ENCODE data around the gene ALOX15B. TPM values are rescaled to one million over a fixed set of nuclear protein-coding genes. Genes with fewer than 3 reads are reported as not detected.

Gene ALOX15B
- polyA plus RNA-seq, 3 donors, result 1.7 to 2.8 (median 2.0) TPM

DNA sequence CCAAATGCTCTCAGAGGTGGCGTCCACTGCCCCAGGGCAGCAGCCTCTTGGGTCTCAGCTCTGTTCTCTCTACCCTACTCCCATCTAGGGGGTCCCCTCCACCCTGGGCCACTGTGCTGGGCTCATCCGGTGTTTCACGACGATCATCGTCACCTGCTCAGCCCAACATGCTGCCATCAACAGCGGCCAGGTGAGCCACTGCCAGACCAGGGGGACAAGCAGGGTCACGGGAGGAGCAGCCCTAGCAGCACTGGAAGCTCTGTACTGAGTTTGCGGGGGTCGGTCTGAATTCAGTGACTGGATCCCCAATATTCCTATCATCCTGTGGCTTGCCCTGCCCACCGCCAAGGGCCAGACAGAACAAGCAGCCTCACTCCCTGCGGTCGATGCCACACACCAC is 32.6 kb downstream of the ALOX15B start:
- Histone ChIP-seq H3K9ac (ENCODE audit: insufficient read depth, low read length, poor library complexity, severe bottlenecking) (no peak overlapping the region), H3K27ac (ENCODE audit: low read depth in 1 of 2, low read length in 2 of 2) (no peak overlapping the region), H3K36me3 (replicated peaks in 1 of 2; ENCODE audit: control insufficient read depth in 1 of 2, insufficient read depth in 2 of 2, low read length in 2 of 2) (no peaks in the 10 kb centered on the region), H3K4me3 (replicated peaks in 1 of 3; ENCODE audit: low read depth in 2 of 3, low read length in 3 of 3) (no peak overlapping the region), H4K20me1 (ENCODE audit: insufficient read depth, low read length) (no peaks in the 10 kb centered on the region), H3K79me2 (ENCODE audit: insufficient read depth, low read length) (no peaks in the 10 kb centered on the region), H3K4me1 (ENCODE audit: control insufficient read depth in 1 of 2, insufficient read depth in 2 of 2, low read length in 2 of 2) (peaks cover 72% of the 10 kb centered on the region in 2 donors), H3K27me3 (ENCODE audit: control insufficient read depth in 2 of 2, insufficient read depth in 2 of 2, low read length in 2 of 2) (peaks cover 5 to 45% of the 10 kb centered on the region in 2 donors), H3K9me3 (replicated peaks in 1 of 2; ENCODE audit: control insufficient read depth in 1 of 2, insufficient read depth in 1 of 2, low read length in 2 of 2) (peaks cover 0 to 6% of the 10 kb centered on the region in 2 donors), H2AFZ (ENCODE audit: insufficient read depth, low read depth, low read length, poor library complexity, severe bottlenecking) (no peak overlapping the region), H3K4me2 (replicated peaks; ENCODE audit: extremely low read depth, low read length, poor library complexity, severe bottlenecking) (no peak overlapping the region)
- 89% methylated on average over 10 of the region's 12 CpGs for WGBS (ENCODE audit: insufficient coverage)
- Mint-ChIP-seq H3K36me3 (peaks cover 11 to 18% of the 10 kb centered on the region in 2 donors), H3K4me1 (peaks cover 83% of the 10 kb centered on the region), H3K9me3 (peaks cover 0 to 13% (median 7%) of the 10 kb centered on the region in 7 donors), H3K4me3 (peak overlapping the region in 1 of 2 donors; percentile 95), H3K27ac (no peak overlapping the region), H3K27me3 (ENCODE audit: low read depth in 3 of 3) (peaks cover 46 to 50% (median 48%) of the 10 kb centered on the region in 3 donors)
- TF ChIP-seq, protein P1, sequence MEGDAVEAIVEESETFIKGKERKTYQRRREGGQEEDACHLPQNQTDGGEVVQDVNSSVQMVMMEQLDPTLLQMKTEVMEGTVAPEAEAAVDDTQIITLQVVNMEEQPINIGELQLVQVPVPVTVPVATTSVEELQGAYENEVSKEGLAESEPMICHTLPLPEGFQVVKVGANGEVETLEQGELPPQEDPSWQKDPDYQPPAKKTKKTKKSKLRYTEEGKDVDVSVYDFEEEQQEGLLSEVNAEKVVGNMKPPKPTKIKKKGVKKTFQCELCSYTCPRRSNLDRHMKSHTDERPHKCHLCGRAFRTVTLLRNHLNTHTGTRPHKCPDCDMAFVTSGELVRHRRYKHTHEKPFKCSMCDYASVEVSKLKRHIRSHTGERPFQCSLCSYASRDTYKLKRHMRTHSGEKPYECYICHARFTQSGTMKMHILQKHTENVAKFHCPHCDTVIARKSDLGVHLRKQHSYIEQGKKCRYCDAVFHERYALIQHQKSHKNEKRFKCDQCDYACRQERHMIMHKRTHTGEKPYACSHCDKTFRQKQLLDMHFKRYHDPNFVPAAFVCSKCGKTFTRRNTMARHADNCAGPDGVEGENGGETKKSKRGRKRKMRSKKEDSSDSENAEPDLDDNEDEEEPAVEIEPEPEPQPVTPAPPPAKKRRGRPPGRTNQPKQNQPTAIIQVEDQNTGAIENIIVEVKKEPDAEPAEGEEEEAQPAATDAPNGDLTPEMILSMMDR (IDR thresholded peaks at IDR 0.05), result no peak
- intact Hi-C loops (cut with micrococcal nuclease), result no loop called here
- no peak for DNase-seq

DNA sequence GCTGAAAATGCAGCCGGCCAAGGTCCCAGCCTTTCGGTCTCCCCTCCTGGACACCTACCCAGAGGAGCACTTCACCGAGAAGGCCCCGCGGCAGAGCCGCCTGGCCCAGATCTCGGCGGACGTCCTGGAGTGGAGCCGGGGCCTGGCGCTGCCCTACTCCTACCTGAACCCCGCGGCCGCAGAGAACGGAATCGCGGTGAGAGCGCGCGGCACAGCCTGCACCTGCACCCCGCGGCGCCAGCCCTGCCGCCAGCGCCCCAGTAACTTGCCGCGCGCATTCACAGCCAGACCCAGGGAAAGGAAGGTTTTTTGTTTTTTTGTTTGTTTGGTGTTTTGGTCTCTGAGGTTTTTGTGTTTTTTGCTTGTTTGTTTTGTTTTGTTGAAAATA is 33.5 kb downstream of the ALOX15B start:
- H3K79me2 ChIP-seq (ENCODE audit: insufficient read depth, low read length), result no peaks in the 10 kb centered on the region
- H3K36me3 ChIP-seq (replicated peaks in 1 of 2; ENCODE audit: control insufficient read depth in 1 of 2, insufficient read depth in 2 of 2, low read length in 2 of 2), result no peaks in the 10 kb centered on the region
- peaks cover 0 to 13% (median 7%) of the 10 kb centered on the region in 7 donors for H3K9me3 Mint-ChIP-seq
- peak overlapping the region; percentile 86 for H2AFZ ChIP-seq (ENCODE audit: insufficient read depth, low read depth, low read length, poor library complexity, severe bottlenecking)
- H3K4me3 Mint-ChIP-seq, result peak overlapping the region; percentile 76 to 95
- H3K4me1 ChIP-seq (ENCODE audit: control insufficient read depth in 1 of 2, insufficient read depth in 2 of 2, low read length in 2 of 2), result peaks cover 63 to 64% of the 10 kb centered on the region in 2 donors
- H3K9ac ChIP-seq (ENCODE audit: insufficient read depth, low read length, poor library complexity, severe bottlenecking), result peak overlapping the region; percentile 31
- peaks cover 76% of the 10 kb centered on the region for H3K4me1 Mint-ChIP-seq
- H3K27me3 Mint-ChIP-seq (ENCODE audit: low read depth in 3 of 3), result peaks cover 48 to 53% (median 52%) of the 10 kb centered on the region in 3 donors
- H3K27me3 ChIP-seq (ENCODE audit: control insufficient read depth in 2 of 2, insufficient read depth in 2 of 2, low read length in 2 of 2), result peaks cover 5 to 50% of the 10 kb centered on the region in 2 donors
- peaks cover 11 to 18% of the 10 kb centered on the region in 2 donors for H3K36me3 Mint-ChIP-seq
- intact Hi-C loops (cut with micrococcal nuclease), result no loop called here
- TF ChIP-seq, protein P1 (IDR thresholded peaks at IDR 0.05), result no peak
- H3K4me3 ChIP-seq (replicated peaks in 1 of 3; ENCODE audit: low read depth in 2 of 3, low read length in 3 of 3), result peak overlapping the region in 1 of 3 experiments; percentile 71
- no peaks in the 10 kb centered on the region for H4K20me1 ChIP-seq (ENCODE audit: insufficient read depth, low read length)
- H3K27ac Mint-ChIP-seq, result peak overlapping the region in 2 of 7 donors; percentile 34 to 62
- H3K9me3 ChIP-seq (replicated peaks in 1 of 2; ENCODE audit: control insufficient read depth in 1 of 2, insufficient read depth in 1 of 2, low read length in 2 of 2), result peaks cover 0 to 6% of the 10 kb centered on the region in 2 donors
- no peak overlapping the region for H3K27ac ChIP-seq (ENCODE audit: low read depth in 1 of 2, low read length in 2 of 2)
- H3K4me2 ChIP-seq (replicated peaks; ENCODE audit: extremely low read depth, low read length, poor library complexity, severe bottlenecking), result peak overlapping the region; percentile 76
- DNase-seq, result no peak
- 12% methylated on average over 28 of the region's 28 CpGs for WGBS (ENCODE audit: insufficient coverage)
